GM12875 (cell line): ENCODE measurements around the gene LRRC74B.
"Not testable (repeated sequence)": the region's sequence is repeated elsewhere in the genome, so short reads cannot be mapped to it uniquely, and the experiment has no call there.

Experiments
- H3K4me3 ChIP-seq: one replicate; pipeline ENCODE4 v1.5.1; 2011; ENCODE audit warnings: low read depth, low read length, control low read depth
- TF ChIP-seq, protein P1 (sequence below): IDR thresholded peaks from 2 replicates; pipeline ENCODE4 v1.5.1; 2011; ENCODE audit warnings: low read depth, mild to moderate bottlenecking, control low read depth, inconsistent platforms, low read length, moderate library complexity, borderline replicate concordance; ENCODE audit not compliant: insufficient read depth

Gene LRRC74B

GRCh38 chr22:21055880-21056319 is 10.2 kb downstream of the LRRC74B start:
- H3K4me3 ChIP-seq: no peak overlapping the region
- TF ChIP-seq, protein P1, sequence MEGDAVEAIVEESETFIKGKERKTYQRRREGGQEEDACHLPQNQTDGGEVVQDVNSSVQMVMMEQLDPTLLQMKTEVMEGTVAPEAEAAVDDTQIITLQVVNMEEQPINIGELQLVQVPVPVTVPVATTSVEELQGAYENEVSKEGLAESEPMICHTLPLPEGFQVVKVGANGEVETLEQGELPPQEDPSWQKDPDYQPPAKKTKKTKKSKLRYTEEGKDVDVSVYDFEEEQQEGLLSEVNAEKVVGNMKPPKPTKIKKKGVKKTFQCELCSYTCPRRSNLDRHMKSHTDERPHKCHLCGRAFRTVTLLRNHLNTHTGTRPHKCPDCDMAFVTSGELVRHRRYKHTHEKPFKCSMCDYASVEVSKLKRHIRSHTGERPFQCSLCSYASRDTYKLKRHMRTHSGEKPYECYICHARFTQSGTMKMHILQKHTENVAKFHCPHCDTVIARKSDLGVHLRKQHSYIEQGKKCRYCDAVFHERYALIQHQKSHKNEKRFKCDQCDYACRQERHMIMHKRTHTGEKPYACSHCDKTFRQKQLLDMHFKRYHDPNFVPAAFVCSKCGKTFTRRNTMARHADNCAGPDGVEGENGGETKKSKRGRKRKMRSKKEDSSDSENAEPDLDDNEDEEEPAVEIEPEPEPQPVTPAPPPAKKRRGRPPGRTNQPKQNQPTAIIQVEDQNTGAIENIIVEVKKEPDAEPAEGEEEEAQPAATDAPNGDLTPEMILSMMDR: no peak

DNA sequence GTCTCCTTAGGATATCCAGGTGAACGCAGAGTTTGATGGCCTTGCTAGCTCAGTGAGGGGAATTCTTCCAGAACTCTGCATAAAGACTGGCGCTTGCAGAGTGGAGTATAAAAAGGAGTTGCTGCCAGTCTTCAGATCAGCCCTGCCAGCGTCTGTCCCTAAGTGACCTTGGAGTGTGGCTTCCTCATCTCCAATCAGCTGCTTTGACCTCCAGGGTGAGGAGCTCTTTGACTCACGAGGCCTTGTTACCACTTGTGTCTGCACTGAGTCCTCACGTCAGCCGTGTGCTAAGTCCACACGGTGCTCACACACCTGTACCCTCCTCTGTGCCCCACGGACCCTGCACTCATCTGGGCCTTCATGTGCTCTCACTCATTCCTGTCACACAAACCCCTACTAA is 14.6 kb downstream of the LRRC74B start:
- not testable (repeated sequence) for H3K4me3 ChIP-seq

- not testable (repeated sequence) for H3K4me3 ChIP-seq
Measured at GRCh38 chr22:21061660-21062321, 16.0 kb downstream of the LRRC74B start.

GRCh38 chr22:21064425-21064824 is 18.7 kb downstream of the LRRC74B start:
- not testable (repeated sequence) for H3K4me3 ChIP-seq

DNA sequence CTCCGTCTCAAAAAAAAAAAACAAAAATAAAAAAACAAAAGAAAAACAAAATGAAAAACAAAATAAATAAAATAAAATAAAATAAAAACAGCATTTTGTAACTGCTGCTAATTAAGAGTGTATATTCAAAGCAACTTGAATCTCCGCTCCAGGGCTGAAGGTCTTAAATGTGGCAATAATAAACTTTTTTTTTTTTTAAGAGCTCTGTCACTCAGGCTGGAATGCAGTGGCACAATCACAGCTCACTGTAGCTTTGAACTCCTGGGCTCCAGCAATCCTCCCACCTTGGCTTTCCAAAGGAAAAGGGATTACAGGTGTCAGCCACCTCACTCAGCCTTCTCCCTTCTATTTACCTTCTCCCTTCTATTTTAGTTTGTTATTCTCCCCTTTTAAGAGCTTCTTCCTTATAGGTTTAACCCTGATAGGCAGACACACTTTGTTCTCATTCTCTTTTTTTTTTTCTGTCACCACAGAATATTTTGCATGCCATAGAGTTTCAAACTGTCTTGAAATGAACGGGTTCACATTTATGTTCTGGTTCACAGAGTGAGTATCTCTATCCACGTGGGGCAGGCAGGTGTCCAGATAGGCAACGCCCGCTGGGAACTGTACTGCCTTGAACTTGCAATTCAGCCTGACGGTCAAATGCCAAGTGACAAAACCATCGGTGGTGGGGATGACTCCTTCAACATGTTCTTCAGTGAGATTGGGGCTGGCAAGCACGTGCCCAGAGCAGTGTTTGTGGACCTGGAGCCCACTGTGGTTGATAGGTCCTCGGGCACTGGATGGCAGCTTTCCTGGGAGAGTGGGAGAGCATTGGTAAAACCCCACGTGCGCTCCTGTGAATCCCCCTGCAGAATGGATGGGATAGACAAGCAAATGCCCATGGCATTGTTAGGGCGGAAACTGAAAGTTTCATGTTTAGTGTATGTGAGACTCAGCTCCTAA is 19.4 kb downstream of the LRRC74B start:
- no peak overlapping the region for H3K4me3 ChIP-seq
- TF ChIP-seq, protein P1: no peak

DNA sequence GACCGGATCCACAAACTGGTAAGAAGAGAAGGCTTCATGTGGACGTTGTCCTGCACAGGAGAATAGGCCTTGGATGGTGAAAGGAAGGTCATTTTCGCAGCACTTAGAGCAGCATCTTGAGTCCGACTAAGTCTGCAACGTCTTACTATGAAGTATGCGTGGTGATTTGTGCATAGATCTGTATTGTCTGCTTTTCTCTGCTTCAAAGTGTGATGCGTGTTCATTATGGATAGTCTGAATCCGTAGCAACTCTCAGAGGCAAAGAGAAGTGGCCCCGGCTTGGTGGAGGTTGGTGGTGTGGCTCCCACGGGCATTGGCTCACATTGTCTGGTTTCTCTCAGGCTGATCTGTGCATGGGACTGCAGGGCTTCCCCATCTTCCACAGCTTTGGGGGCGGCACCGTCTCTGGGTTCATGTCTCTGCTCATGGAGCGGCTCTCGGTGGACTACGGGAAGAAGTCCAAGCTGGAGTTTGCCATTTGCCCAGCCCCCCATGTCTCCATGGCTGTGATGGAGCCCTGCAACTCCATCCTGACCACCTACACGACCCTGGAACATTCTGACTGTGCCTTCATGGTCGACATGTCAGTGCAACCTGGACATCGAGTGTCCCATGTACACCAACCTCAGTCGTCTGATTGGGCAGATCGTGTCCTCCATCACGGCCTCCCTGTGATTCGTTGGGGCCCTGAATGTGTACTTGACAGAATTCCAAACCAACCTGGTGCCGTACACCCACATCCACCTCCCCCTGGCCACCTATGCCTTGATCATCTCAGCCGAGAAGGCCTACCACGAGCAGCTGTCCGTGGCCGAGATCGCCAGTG is 21.5 kb downstream of the LRRC74B start:
- TF ChIP-seq, protein P1: no peak
- H3K4me3 ChIP-seq: no peak overlapping the region

DNA sequence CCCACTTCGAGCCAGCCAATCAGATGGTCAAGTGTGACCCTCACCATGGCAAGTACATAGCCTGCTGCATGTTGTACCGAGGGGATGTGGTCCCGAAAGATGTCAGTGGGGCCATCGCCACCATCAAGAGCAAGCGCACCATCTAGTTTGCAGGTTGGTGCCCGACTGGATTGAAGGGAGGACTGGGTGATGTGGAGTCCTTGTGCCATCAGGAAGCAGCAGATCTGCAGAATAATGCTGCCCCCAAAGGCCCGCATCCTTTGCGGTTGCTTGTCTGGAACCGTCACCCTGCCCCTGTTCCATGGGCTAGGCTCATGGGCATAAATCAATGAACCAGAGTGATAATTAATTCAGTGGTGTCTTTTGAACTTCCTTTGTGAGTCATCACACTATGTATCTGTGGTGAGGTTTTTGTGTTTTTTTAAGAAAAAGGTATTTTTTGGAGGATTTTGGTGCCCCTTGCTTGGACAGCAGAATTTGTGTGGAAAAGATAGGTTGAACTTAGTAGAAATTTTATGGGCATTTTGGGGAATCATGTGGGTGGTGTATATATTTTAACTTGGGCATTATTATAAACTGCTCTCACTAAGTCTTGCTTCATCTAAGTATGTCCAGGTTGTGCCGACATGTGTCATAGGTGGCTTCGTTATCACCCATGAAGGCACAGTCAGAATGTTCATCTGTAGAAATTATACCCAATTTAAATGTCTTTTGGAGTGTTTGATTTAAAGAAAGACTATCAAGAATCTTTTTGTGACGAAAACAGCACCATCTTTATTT is 22.3 kb downstream of the LRRC74B start:
- TF ChIP-seq, protein P1: no peak
- H3K4me3 ChIP-seq: no peak overlapping the region

GRCh38 chr22:21068681-21069276 is 23.0 kb downstream of the LRRC74B start:
- TF ChIP-seq, protein P1: no peak
- no peak overlapping the region for H3K4me3 ChIP-seq
